ENCODE measurements around the gene TFDP2. TPM values are rescaled to one million over a fixed set of nuclear protein-coding genes. Genes with fewer than 3 reads are reported as not detected.

TFDP2 gene
- total and polyA plus RNA-seq, 11 donors, result 18.3 to 80.9 (median 52.2) TPM

DNA sequence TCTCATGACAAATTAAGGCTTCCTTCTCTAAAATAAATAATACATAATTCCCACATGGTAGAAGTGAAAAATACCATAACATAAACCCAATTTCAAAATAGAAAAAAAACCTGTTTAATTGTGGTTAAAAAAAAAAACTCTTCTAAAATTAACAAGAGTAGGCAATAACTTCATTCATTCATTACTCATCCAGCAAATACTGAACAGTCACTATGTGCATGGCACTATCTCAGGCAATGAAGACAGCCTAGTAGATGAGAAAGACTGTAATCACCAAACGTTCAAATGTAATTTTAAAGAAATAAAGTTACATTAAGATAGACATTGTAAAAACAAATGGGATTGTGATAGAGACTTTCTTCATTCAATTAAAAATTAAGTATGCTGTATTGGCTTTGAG lies 43.4 kb downstream of the TFDP2 start:
- intact Hi-C loops (cut with DNase I), result no loop called here
- H3K36me3 ChIP-seq, result no peaks in the 10 kb centered on the region
- DNase-seq (no peak), ATAC-seq (no peak)
- no peaks in the 10 kb centered on the region for H3K9me3 ChIP-seq
- TF ChIP-seq, protein P1, sequence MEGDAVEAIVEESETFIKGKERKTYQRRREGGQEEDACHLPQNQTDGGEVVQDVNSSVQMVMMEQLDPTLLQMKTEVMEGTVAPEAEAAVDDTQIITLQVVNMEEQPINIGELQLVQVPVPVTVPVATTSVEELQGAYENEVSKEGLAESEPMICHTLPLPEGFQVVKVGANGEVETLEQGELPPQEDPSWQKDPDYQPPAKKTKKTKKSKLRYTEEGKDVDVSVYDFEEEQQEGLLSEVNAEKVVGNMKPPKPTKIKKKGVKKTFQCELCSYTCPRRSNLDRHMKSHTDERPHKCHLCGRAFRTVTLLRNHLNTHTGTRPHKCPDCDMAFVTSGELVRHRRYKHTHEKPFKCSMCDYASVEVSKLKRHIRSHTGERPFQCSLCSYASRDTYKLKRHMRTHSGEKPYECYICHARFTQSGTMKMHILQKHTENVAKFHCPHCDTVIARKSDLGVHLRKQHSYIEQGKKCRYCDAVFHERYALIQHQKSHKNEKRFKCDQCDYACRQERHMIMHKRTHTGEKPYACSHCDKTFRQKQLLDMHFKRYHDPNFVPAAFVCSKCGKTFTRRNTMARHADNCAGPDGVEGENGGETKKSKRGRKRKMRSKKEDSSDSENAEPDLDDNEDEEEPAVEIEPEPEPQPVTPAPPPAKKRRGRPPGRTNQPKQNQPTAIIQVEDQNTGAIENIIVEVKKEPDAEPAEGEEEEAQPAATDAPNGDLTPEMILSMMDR (IDR thresholded peaks at IDR 0.05), result no peak
- TF ChIP-seq POLR2A (IDR thresholded peaks at IDR 0.05), result no peak
- H3K27ac ChIP-seq, result no peak overlapping the region
- H3K27me3 ChIP-seq, result no peaks in the 10 kb centered on the region
- H3K4me3 ChIP-seq, result no peak overlapping the region
- no peaks in the 10 kb centered on the region for H3K4me1 ChIP-seq
- WGBS, 4 donors, result 80 to 92% (median 86%) methylated on average over 1 of the region's 1 CpG

DNA sequence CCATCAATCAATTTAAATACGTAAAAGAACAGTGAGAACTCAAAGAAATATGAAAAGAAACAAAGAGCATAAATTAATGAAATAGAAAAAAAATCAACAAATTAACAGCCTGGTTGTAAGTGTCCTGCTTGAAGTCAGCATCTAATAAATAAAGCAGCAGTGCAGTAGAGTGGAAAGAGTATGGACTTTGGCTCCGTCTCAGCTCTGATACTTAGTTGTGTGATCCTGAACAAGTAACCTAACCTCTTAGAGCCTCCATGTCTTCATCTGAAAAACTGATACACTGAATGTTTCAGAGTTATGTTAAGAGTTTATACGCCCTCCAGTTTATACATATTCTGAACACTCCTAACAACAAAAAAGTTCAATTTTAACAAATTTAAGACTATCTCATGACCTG lies 44.6 kb downstream of the TFDP2 start:
- H3K27ac ChIP-seq, result no peak overlapping the region
- H3K36me3 ChIP-seq, result no peaks in the 10 kb centered on the region
- no peak for TF ChIP-seq POLR2A (IDR thresholded peaks at IDR 0.05)
- TF ChIP-seq, protein P1 (IDR thresholded peaks at IDR 0.05), result no peak
- H3K4me3 ChIP-seq, result no peak overlapping the region
- WGBS, 4 donors, result 94 to 97% (median 94%) methylated on average over 3 of the region's 3 CpGs
- DNase-seq (no peak), ATAC-seq (no peak)
- H3K9me3 ChIP-seq, result no peaks in the 10 kb centered on the region
- no peaks in the 10 kb centered on the region for H3K4me1 ChIP-seq
- intact Hi-C loops (cut with DNase I), result no loop called here
- no peaks in the 10 kb centered on the region for H3K27me3 ChIP-seq

DNA sequence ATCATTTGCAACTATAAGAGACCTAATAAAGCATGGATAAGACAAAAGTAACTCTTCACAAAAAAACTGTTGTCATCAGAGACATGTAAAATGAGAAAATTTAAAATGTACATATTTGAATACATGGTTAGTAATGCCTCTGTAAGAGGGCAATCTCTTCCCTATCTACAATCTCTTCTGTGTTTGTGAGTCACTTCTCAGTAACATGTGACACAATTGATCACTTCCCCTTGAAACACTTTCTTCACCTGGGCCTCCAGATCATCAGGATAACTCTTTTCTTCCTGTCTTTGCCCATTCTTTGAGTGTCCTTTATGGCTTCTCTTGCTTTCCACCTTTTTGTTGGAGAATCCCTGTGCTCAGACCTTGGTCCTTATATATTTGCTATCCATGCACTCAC lies 50.4 kb downstream of the TFDP2 start:
- H3K36me3 ChIP-seq, result no peaks in the 10 kb centered on the region
- no peak for ATAC-seq
- H3K9me3 ChIP-seq, result no peaks in the 10 kb centered on the region
- H3K27ac ChIP-seq, result no peak overlapping the region
- intact Hi-C loops (cut with DNase I), result no loop called here
- TF ChIP-seq, protein P1 (IDR thresholded peaks at IDR 0.05), result no peak
- TF ChIP-seq POLR2A (IDR thresholded peaks at IDR 0.05), result no peak
- H3K4me1 ChIP-seq, result no peaks in the 10 kb centered on the region
- no peak overlapping the region for H3K4me3 ChIP-seq
- no peak for DNase-seq
- no peaks in the 10 kb centered on the region for H3K27me3 ChIP-seq

DNA sequence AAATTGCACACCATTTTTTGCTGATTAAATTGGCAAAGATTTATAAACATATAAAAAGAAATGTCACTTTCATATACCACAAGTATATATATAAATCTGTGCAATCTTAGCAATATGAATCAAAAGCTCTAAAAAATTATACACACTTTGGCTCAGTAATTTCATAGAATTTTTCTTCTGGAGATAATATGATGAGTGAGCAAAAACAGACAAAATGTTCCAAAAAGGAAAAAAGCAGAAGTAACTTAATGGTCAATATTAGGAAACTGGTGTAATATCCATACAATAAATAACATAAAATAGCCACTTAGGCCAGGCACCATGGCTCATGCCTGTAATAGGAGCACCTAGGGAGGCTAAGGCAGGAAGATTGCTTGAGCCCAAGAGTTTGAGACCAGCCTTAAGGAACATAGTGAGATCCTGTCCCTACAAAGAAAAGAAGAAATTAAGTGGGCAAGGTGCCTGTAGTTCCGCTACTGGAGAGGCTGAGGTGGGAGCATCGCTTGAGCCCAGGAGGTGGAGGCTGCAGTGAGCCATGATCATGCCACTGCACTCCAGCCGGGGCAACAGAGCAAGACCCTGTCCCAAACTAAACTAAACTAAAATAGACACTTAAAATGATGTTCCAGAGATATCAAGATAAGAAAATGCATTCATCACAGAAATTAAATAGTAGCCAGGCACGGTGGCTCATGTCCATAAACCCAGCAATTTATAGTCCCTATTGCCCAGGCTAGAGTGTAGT lies 52.1 kb downstream of the TFDP2 start:
- WGBS, 4 donors, result 96 to 97% (median 97%) methylated on average over 4 of the region's 4 CpGs
- H3K4me1 ChIP-seq, result no peaks in the 10 kb centered on the region
- intact Hi-C loops (cut with DNase I), result no loop called here
- H3K4me3 ChIP-seq, result no peak overlapping the region
- no peak for TF ChIP-seq POLR2A (IDR thresholded peaks at IDR 0.05)
- TF ChIP-seq, protein P1 (IDR thresholded peaks at IDR 0.05), result no peak
- no peak for ATAC-seq
- H3K27ac ChIP-seq, result no peak overlapping the region
- no peaks in the 10 kb centered on the region for H3K36me3 ChIP-seq
- no peaks in the 10 kb centered on the region for H3K9me3 ChIP-seq
- no peak for DNase-seq
- no peaks in the 10 kb centered on the region for H3K27me3 ChIP-seq
